CD14-positive monocyte (primary cell): Measurements from ENCODE around the gene LRIG1. TPM values are rescaled to one million over a fixed set of nuclear protein-coding genes. Genes with fewer than 3 reads are reported as not detected.

Experiments used
- DNase-seq, 3 donors: peaks; one replicate each; pipeline ENCODE4 v3.0.0-alpha.2; 2011 to 2022
- H2AFZ ChIP-seq: 2 replicates; pipeline ENCODE4 v1.6.0; 2012; ENCODE audit warnings: mild to moderate bottlenecking, low read depth, low read length, inconsistent platforms; ENCODE audit not compliant: insufficient read depth, poor library complexity, severe bottlenecking
- H3K27ac ChIP-seq, 2 donors: 1 replicate in 1 of 2; 2 replicates in 1 of 2; pipeline ENCODE4 v1.5.1; 2012 to 2013; ENCODE audit warnings: low read length in 2 of 2, control low read depth in 1 of 2, inconsistent platforms in 1 of 2, low read depth in 1 of 2, mild to moderate bottlenecking in 1 of 2
- H3K27me3 ChIP-seq, 2 donors: one replicate each; pipeline versions ENCODE4 v1.6.0 to v1.6.1; 2011 to 2013; ENCODE audit warnings: low read length in 2 of 2; ENCODE audit not compliant: control insufficient read depth in 2 of 2, insufficient read depth in 2 of 2
- H3K36me3 ChIP-seq, 2 donors: replicated peaks in 1 of 2; 1 replicate in 1 of 2; 2 replicates in 1 of 2; pipeline versions ENCODE4 v1.5.1 to v1.6.1; 2012 to 2013; ENCODE audit warnings: low read length in 2 of 2, control low read depth in 1 of 2, inconsistent platforms in 1 of 2, mild to moderate bottlenecking in 1 of 2; ENCODE audit not compliant: insufficient read depth in 2 of 2, control insufficient read depth in 1 of 2
- H3K4me1 ChIP-seq, 2 donors: 1 replicate in 1 of 2; 2 replicates in 1 of 2; pipeline versions ENCODE4 v1.5.1 to v1.6.1; 2012 to 2013; ENCODE audit warnings: low read length in 2 of 2, control low read depth in 1 of 2, inconsistent platforms in 1 of 2, mild to moderate bottlenecking in 1 of 2, moderate library complexity in 1 of 2; ENCODE audit not compliant: insufficient read depth in 2 of 2, control insufficient read depth in 1 of 2
- H3K4me2 ChIP-seq: replicated peaks from 2 replicates; pipeline ENCODE3; 2012; ENCODE audit warnings: low read length, moderate library complexity, mild to moderate bottlenecking; ENCODE audit not compliant: poor library complexity, severe bottlenecking; ENCODE audit errors: extremely low read depth
- H3K4me3 ChIP-seq, 3 experiments: fragments of 200-600 bp in 1 of 3; sonication (generic) in 1 of 3; replicated peaks in 1 of 3; 1 replicate in 2 of 3; 2 replicates in 1 of 3; pipeline ENCODE4 v1.5.1; 2011 to 2013; ENCODE audit warnings: low read length in 3 of 3, mild to moderate bottlenecking in 3 of 3, control low read depth in 2 of 3, low read depth in 2 of 3, inconsistent platforms in 1 of 3, moderate library complexity in 1 of 3
- H3K79me2 ChIP-seq: 2 replicates; pipeline ENCODE4 v1.6.0; 2012; ENCODE audit warnings: mild to moderate bottlenecking, control low read depth, inconsistent platforms, low read length, moderate library complexity; ENCODE audit not compliant: insufficient read depth
- H3K9ac ChIP-seq: 2 replicates; pipeline ENCODE4 v1.6.0; 2017; ENCODE audit warnings: low read length, mild to moderate bottlenecking; ENCODE audit not compliant: insufficient read depth, poor library complexity, severe bottlenecking
- H3K9me3 ChIP-seq, 2 donors: replicated peaks in 1 of 2; 1 replicate in 1 of 2; 2 replicates in 1 of 2; pipeline versions ENCODE4 v1.5.1 to v1.6.1; 2012 to 2013; ENCODE audit warnings: low read length in 2 of 2, control low read depth in 1 of 2; ENCODE audit not compliant: control insufficient read depth in 1 of 2, insufficient read depth in 1 of 2
- H4K20me1 ChIP-seq: 2 replicates; pipeline ENCODE4 v1.6.0; 2012; ENCODE audit warnings: mild to moderate bottlenecking, low read length, control low read depth, moderate library complexity; ENCODE audit not compliant: insufficient read depth
- H3K27ac Mint-ChIP-seq, 7 donors: one replicate each; pipeline ENCODE4 v1.8.0; 2020; ENCODE audit warnings: mild to moderate bottlenecking in 7 of 7, mixed read lengths in 7 of 7, moderate library complexity in 6 of 7, inconsistent platforms in 2 of 7
- H3K27me3 Mint-ChIP-seq, 3 donors: one replicate each; pipeline ENCODE4 v1.8.0; 2021 to 2022; ENCODE audit warnings: low read depth in 3 of 3, mild to moderate bottlenecking in 3 of 3, mixed read lengths in 3 of 3, moderate library complexity in 3 of 3, inconsistent platforms in 1 of 3
- H3K36me3 Mint-ChIP-seq, 2 donors: one replicate each; pipeline ENCODE4 v1.8.0; 2020; ENCODE audit warnings: mixed read lengths in 2 of 2, inconsistent platforms in 1 of 2, mild to moderate bottlenecking in 1 of 2
- H3K4me1 Mint-ChIP-seq: one replicate; pipeline ENCODE4 v1.8.0; 2020; ENCODE audit warnings: mild to moderate bottlenecking, mixed read lengths
- H3K4me3 Mint-ChIP-seq, 2 donors: one replicate each; pipeline ENCODE4 v1.8.0; 2020; ENCODE audit warnings: mild to moderate bottlenecking in 2 of 2, mixed read lengths in 2 of 2, moderate library complexity in 1 of 2
- H3K9me3 Mint-ChIP-seq, 7 donors: one replicate each; pipeline ENCODE4 v1.8.0; 2020 to 2022; ENCODE audit warnings: mixed read lengths in 7 of 7, mild to moderate bottlenecking in 6 of 7, moderate library complexity in 6 of 7, inconsistent platforms in 2 of 7
- WGBS: methylation state at CpG from one replicate; pipeline ENCODE4 v1.1.5; 2013; ENCODE audit warnings: missing lambda C conversion rate; ENCODE audit not compliant: insufficient coverage; 5-methylcytosine and 5-hydroxymethylcytosine counted together
- intact Hi-C, 2 donors: fragments of 100-400 bp; cut with micrococcal nuclease; formaldehyde crosslinking; loops; one replicate each; pipeline versions ENCODE4 v1.15.0 to v1.15.1; 2023
- polyA plus RNA-seq, 3 donors: library from polyadenylated mRNA; depleted of rRNA in 1 of 3; unstranded in 2 of 3; stranded (reverse) in 1 of 3; fragments of 300-500 nt in 2 of 3; fragments of >200 nt in 1 of 3; fragmentation: Illumina TruSeq in 2 of 3; gene quantifications; 1 replicate in 2 of 3; 2 replicates in 1 of 3; pipeline ENCODE4 v1.2.3, GENCODE V29; 2012 to 2021
- TF ChIP-seq, protein P1 (sequence below): fragments of 200-600 bp; IDR thresholded peaks from one replicate; pipeline ENCODE4 v1.8.0; 2022; ENCODE audit warnings: antibody characterized with exemption, mild to moderate bottlenecking

Gene LRIG1
- polyA plus RNA-seq, 3 donors: 0.82 to 1.9 (median 1.0) TPM

GRCh38 chr3:66479532-66479947, 21.3 kb downstream of the LRIG1 start:
- Histone ChIP-seq H3K4me1 (peaks cover 0 to under 1% of the 10 kb centered on the region in 2 donors), H3K36me3 (no peaks in the 10 kb centered on the region), H3K9me3 (peaks cover 3 to 6% of the 10 kb centered on the region in 2 donors), H3K79me2 (no peaks in the 10 kb centered on the region), H3K27me3 (no peaks in the 10 kb centered on the region), H3K27ac (no peak overlapping the region), H3K9ac (no peak overlapping the region), H3K4me3 (no peak overlapping the region), H3K4me2 (no peak overlapping the region), H2AFZ (no peak overlapping the region), H4K20me1 (no peaks in the 10 kb centered on the region)
- WGBS: 0% methylated on average over 1 of the region's 2 CpGs
- Mint-ChIP-seq H3K4me3 (no peak overlapping the region), H3K27ac (no peak overlapping the region), H3K27me3 (peaks cover 0 to 3% (median 0%) of the 10 kb centered on the region in 3 donors), H3K36me3 (no peaks in the 10 kb centered on the region), H3K9me3 (peaks cover 5 to 12% (median 9%) of the 10 kb centered on the region in 7 donors), H3K4me1 (peaks cover 21% of the 10 kb centered on the region)
- no peak for DNase-seq
- TF ChIP-seq, protein P1, sequence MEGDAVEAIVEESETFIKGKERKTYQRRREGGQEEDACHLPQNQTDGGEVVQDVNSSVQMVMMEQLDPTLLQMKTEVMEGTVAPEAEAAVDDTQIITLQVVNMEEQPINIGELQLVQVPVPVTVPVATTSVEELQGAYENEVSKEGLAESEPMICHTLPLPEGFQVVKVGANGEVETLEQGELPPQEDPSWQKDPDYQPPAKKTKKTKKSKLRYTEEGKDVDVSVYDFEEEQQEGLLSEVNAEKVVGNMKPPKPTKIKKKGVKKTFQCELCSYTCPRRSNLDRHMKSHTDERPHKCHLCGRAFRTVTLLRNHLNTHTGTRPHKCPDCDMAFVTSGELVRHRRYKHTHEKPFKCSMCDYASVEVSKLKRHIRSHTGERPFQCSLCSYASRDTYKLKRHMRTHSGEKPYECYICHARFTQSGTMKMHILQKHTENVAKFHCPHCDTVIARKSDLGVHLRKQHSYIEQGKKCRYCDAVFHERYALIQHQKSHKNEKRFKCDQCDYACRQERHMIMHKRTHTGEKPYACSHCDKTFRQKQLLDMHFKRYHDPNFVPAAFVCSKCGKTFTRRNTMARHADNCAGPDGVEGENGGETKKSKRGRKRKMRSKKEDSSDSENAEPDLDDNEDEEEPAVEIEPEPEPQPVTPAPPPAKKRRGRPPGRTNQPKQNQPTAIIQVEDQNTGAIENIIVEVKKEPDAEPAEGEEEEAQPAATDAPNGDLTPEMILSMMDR: no peak
- intact Hi-C loops: no loop called here

DNA sequence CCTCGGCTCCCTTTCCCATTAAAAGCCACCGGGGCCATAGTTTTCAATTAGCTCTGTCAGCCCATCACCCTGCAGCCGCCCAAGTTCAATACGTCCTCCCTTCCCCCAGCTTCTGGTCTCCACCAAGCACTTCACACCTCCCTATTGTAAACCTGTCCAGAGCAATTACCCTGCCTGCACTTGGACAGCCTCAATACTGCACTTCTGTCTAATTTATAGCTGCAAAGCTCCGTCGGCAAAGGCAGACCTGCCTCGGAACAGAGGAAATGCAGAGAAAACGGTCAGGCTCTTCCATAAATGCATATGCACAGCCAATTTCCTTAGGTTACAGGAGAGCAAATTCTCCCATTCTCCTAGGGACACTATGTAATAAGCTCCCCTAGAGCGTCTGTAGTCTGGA, 21.9 kb downstream of the LRIG1 start:
- no peak overlapping the region for H3K9ac ChIP-seq
- Mint-ChIP-seq H3K27me3 (peaks cover 0 to 3% (median 0%) of the 10 kb centered on the region in 3 donors), H3K4me1 (peaks cover 27% of the 10 kb centered on the region), H3K27ac (peak overlapping the region in 1 of 7 donors; percentile 46), H3K36me3 (no peaks in the 10 kb centered on the region), H3K4me3 (no peak overlapping the region), H3K9me3 (peaks cover 5 to 12% (median 9%) of the 10 kb centered on the region in 7 donors)
- H3K4me1 ChIP-seq: peaks cover 0 to 6% of the 10 kb centered on the region in 2 donors
- no peak overlapping the region for H3K27ac ChIP-seq
- WGBS: 82% methylated on average over 8 of the region's 9 CpGs
- H3K4me2 ChIP-seq: no peak overlapping the region
- H4K20me1 ChIP-seq: no peaks in the 10 kb centered on the region
- H2AFZ ChIP-seq: no peak overlapping the region
- H3K9me3 ChIP-seq: peaks cover 3 to 6% of the 10 kb centered on the region in 2 donors
- no peaks in the 10 kb centered on the region for H3K27me3 ChIP-seq
- DNase-seq: no peak
- no peaks in the 10 kb centered on the region for H3K36me3 ChIP-seq
- H3K79me2 ChIP-seq: no peaks in the 10 kb centered on the region
- intact Hi-C loops: no loop called here
- H3K4me3 ChIP-seq: no peak overlapping the region
- TF ChIP-seq, protein P1: no peak
